ENCODE results near the gene LRRC74A. TPM values are rescaled to one million over a fixed set of nuclear protein-coding genes. Genes with fewer than 3 reads are reported as not detected.

The LRRC74A gene
- total RNA-seq, 4 donors from 2014 or later, result not detected

GRCh38 chr14:76782885-76783566 lies 43.2 kb upstream of the LRRC74A start:
- Histone ChIP-seq H3K27ac (no peak overlapping the region), H3K4me3 (no peak overlapping the region), H3K9me3 (no peaks in the 10 kb centered on the region), H3K36me3 (peaks cover 50% of the 10 kb centered on the region), H3K27me3 (no peaks in the 10 kb centered on the region), H3K4me1 (peaks cover 6% of the 10 kb centered on the region)
- no peak for DNase-seq (ENCODE audit: low spot score in 2 of 2)
- 59% methylated on average over 9 of the region's 9 CpGs for WGBS
- TF ChIP-seq EP300 (IDR thresholded peaks at IDR 0.05) (no peak), POLR2A (IDR thresholded peaks at IDR 0.05) (no peak), POLR2AphosphoS5 (IDR thresholded peaks at IDR 0.05) (no peak), CTCF (IDR thresholded peaks at IDR 0.05) (no peak)

- Histone ChIP-seq H3K4me1 (peaks cover 4% of the 10 kb centered on the region), H3K27ac (no peak overlapping the region), H3K4me3 (no peak overlapping the region), H3K36me3 (peaks cover 64% of the 10 kb centered on the region), H3K9me3 (no peaks in the 10 kb centered on the region), H3K27me3 (no peaks in the 10 kb centered on the region)
- TF ChIP-seq POLR2A (IDR thresholded peaks at IDR 0.05) (no peak), POLR2AphosphoS5 (IDR thresholded peaks at IDR 0.05) (no peak), CTCF (IDR thresholded peaks at IDR 0.05) (no peak), EP300 (IDR thresholded peaks at IDR 0.05) (no peak)
- WGBS, result 91% methylated on average over 6 of the region's 6 CpGs
- DNase-seq (ENCODE audit: low spot score in 2 of 2), result no peak
Observed at GRCh38 chr14:76784266-76784874, 41.8 kb upstream of the LRRC74A start.

GRCh38 chr14:76784881-76785280 lies 41.3 kb upstream of the LRRC74A start:
- H3K27ac ChIP-seq, result no peak overlapping the region
- DNase-seq (ENCODE audit: low spot score in 2 of 2), result no peak
- no peaks in the 10 kb centered on the region for H3K9me3 ChIP-seq
- no peak overlapping the region for H3K4me3 ChIP-seq
- H3K4me1 ChIP-seq, result peaks cover 2% of the 10 kb centered on the region
- WGBS, result 61% methylated on average over 2 of the region's 2 CpGs
- H3K36me3 ChIP-seq, result peaks cover 66% of the 10 kb centered on the region
- H3K27me3 ChIP-seq, result no peaks in the 10 kb centered on the region
- TF ChIP-seq POLR2A (IDR thresholded peaks at IDR 0.05), result no peak
- TF ChIP-seq POLR2AphosphoS5 (IDR thresholded peaks at IDR 0.05), result no peak
- TF ChIP-seq EP300 (IDR thresholded peaks at IDR 0.05), result no peak
- peak; percentile 22 to 76 for TF ChIP-seq CTCF (IDR thresholded peaks at IDR 0.05)

GRCh38 chr14:76786601-76787000 lies 39.6 kb upstream of the LRRC74A start:
- H3K36me3 ChIP-seq, result peaks cover 74% of the 10 kb centered on the region
- no peak overlapping the region for H3K4me3 ChIP-seq
- TF ChIP-seq POLR2A (IDR thresholded peaks at IDR 0.05) (no peak), POLR2AphosphoS5 (IDR thresholded peaks at IDR 0.05) (no peak), EP300 (IDR thresholded peaks at IDR 0.05) (no peak), CTCF (IDR thresholded peaks at IDR 0.05) (no peak)
- no peaks in the 10 kb centered on the region for H3K9me3 ChIP-seq
- H3K27ac ChIP-seq, result no peak overlapping the region
- no peak for DNase-seq (ENCODE audit: low spot score in 2 of 2)
- no peaks in the 10 kb centered on the region for H3K4me1 ChIP-seq
- H3K27me3 ChIP-seq, result no peaks in the 10 kb centered on the region
- 100% methylated on average over 2 of the region's 2 CpGs for WGBS

DNA sequence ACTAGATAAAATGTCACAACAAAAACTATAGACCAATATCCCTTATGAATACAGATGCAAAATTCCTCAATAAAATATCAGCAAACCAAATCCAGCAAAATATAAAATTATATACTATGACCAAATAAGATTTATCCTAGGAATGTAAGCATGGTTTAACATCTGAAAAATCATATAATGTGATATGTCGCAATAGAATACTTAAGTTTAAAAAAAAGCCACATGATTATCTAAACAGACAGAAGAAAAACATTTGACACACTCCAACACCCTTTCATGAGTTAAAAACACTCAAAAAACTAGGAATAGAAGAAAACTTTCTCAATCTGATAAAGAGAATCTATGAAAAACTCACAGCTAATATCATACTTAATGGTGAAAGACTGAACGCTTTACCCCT lies 33.8 kb upstream of the LRRC74A start:
- Histone ChIP-seq H3K4me1 (no peaks in the 10 kb centered on the region), H3K27me3 (no peaks in the 10 kb centered on the region), H3K9me3 (no peaks in the 10 kb centered on the region), H3K4me3 (no peak overlapping the region), H3K27ac (no peak overlapping the region), H3K36me3 (peaks cover 50% of the 10 kb centered on the region)
- TF ChIP-seq EP300 (IDR thresholded peaks at IDR 0.05) (no peak), CTCF (IDR thresholded peaks at IDR 0.05) (no peak)
- DNase-seq (ENCODE audit: low spot score in 2 of 2), result no peak
- WGBS, result 98% methylated on average over 2 of the region's 2 CpGs
